Gastrocnemius medialis (tissue), 4 donors: ENCODE data around the gene SCGB1C1.

ENCODE experiments used
- CTCF ChIP-seq, 5 experiments: fragments of 450-650 bp in 3 of 5; fragments of 200-600 bp in 2 of 5; sonication (generic) in 2 of 5; IDR thresholded peaks in 4 of 5; conservative IDR thresholded peaks in 1 of 5; 1 replicate in 4 of 5; 2 replicates in 1 of 5; pipeline ENCODE4 v1.5.1; 2016 to 2019; ENCODE audit warnings: antibody characterized with exemption in 5 of 5, mild to moderate bottlenecking in 3 of 5, moderate library complexity in 3 of 5
- POLR2A ChIP-seq, 2 donors: fragments of 450-650 bp; IDR thresholded peaks; one replicate each; pipeline ENCODE4 v1.6.1; 2017; ENCODE audit warnings: antibody characterized with exemption in 2 of 2, mild to moderate bottlenecking in 2 of 2, moderate library complexity in 2 of 2

DNA sequence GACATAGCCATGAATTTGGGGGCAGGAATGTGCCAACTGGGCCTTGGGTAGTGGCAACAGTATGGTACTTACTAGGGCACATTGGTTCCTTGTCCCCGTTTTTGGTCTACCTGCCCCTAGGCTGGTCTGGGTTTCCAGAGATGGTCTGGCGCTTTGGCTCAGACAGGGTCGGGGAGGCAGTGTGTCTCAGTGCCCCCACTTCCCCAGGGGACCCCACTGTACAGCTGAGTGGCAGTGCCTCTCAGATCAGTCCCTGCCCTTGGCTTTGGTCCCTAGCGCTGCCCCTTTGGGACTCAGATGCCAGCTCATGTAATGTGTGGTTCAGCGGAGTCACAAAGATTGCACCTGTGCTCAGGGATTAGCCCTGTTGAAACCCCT lies 17.9 kb downstream of the SCGB1C1 start:
- TF ChIP-seq CTCF (IDR thresholded peaks at IDR 0.05 in 4 of 5, conservative IDR thresholded peaks at IDR 0.05 in 1 of 5): no peak
- TF ChIP-seq POLR2A (IDR thresholded peaks at IDR 0.05): no peak
